NCI-H524 treated with DMSO at 0.1 percent for 48 hours (cell line): ENCODE data around the gene LIPF.
"Not testable (repeated sequence)": the region's sequence is repeated elsewhere in the genome, so short reads cannot be mapped to it uniquely, and the experiment has no call there.

Experiments used
- DNase-seq: peaks from one replicate; lab custom pipeline; 2025; lab: John Stamatoyannopoulos, UW

Gene LIPF

GRCh38 chr10:88664142-88664541 lies at the start of gene LIPF:
Gene LIPF, plus strand, starts transcription at chr10:88664442. Its CDS starts 2,856 bp downstream, at chr10:88667298.
- no peak for DNase-seq

GRCh38 chr10:88616250-88616977 lies 47.8 kb upstream of the LIPF start:
- DNase-seq, result no peak

GRCh38 chr10:88617772-88618300 lies 46.4 kb upstream of the LIPF start:
- DNase-seq, result no peak

GRCh38 chr10:88618496-88618895 lies 45.7 kb upstream of the LIPF start:
- no peak for DNase-seq

GRCh38 chr10:88620441-88620840 lies 43.8 kb upstream of the LIPF start:
- DNase-seq, result no peak

- DNase-seq, result no peak
These were observed 40.4 kb upstream of the LIPF start for GRCh38 chr10:88623835-88624234.

- DNase-seq, result no peak
These were observed 39.4 kb upstream of the LIPF start for GRCh38 chr10:88624840-88625239.

- DNase-seq, result no peak
These were observed 24.1 kb upstream of the LIPF start for GRCh38 chr10:88640186-88640585.

- no peak for DNase-seq
These were observed 22.0 kb upstream of the LIPF start for GRCh38 chr10:88642209-88642608.

GRCh38 chr10:88642963-88643362 lies 21.3 kb upstream of the LIPF start:
- no peak for DNase-seq

GRCh38 chr10:88647061-88647615 lies 17.1 kb upstream of the LIPF start:
- no peak for DNase-seq

GRCh38 chr10:88651101-88651551 lies 13.1 kb upstream of the LIPF start:
- no peak for DNase-seq

GRCh38 chr10:88652616-88653015 lies 11.6 kb upstream of the LIPF start:
- no peak for DNase-seq

GRCh38 chr10:88657901-88658300 lies 6.3 kb upstream of the LIPF start:
- no peak for DNase-seq

- DNase-seq, result no peak
These were observed 4.3 kb upstream of the LIPF start for GRCh38 chr10:88659725-88660597.

GRCh38 chr10:88660598-88660884 lies 3.7 kb upstream of the LIPF start:
- DNase-seq, result no peak

- no peak for DNase-seq
These were observed 3.2 kb upstream of the LIPF start for GRCh38 chr10:88661018-88661417.

- no peak for DNase-seq
These were observed 2.7 kb upstream of the LIPF start for GRCh38 chr10:88661577-88661976.

GRCh38 chr10:88663153-88663552 lies 1.1 kb upstream of the LIPF start:
- DNase-seq, result not testable (repeated sequence)

- DNase-seq, result no peak
These were observed 4.2 kb downstream of the LIPF start for GRCh38 chr10:88668465-88668864.

GRCh38 chr10:88670497-88670896 lies 6.3 kb downstream of the LIPF start:
- DNase-seq, result no peak

GRCh38 chr10:88672041-88672440 lies 7.8 kb downstream of the LIPF start:
- DNase-seq, result no peak
